PFSK-1 (cell line): ENCODE results near the gene PCSK5.

Experiments used
- POLR2AphosphoS5 ChIP-seq: IDR thresholded peaks from 2 replicates; pipeline ENCODE4 v1.6.1; 2012; ENCODE audit warnings: low read depth, mild to moderate bottlenecking, control low read depth, low read length, moderate library complexity
- TF ChIP-seq, protein P1 (sequence below), 2 experiments: IDR thresholded peaks; 2 replicates each; pipeline versions ENCODE4 v1.6.1 to v1.8.0; 2011 to 2012; ENCODE audit warnings: low read depth in 2 of 2, low read length in 2 of 2, control low read depth in 1 of 2, inconsistent platforms in 1 of 2, mild to moderate bottlenecking in 1 of 2, moderate library complexity in 1 of 2; ENCODE audit not compliant: insufficient read depth in 1 of 2

DNA sequence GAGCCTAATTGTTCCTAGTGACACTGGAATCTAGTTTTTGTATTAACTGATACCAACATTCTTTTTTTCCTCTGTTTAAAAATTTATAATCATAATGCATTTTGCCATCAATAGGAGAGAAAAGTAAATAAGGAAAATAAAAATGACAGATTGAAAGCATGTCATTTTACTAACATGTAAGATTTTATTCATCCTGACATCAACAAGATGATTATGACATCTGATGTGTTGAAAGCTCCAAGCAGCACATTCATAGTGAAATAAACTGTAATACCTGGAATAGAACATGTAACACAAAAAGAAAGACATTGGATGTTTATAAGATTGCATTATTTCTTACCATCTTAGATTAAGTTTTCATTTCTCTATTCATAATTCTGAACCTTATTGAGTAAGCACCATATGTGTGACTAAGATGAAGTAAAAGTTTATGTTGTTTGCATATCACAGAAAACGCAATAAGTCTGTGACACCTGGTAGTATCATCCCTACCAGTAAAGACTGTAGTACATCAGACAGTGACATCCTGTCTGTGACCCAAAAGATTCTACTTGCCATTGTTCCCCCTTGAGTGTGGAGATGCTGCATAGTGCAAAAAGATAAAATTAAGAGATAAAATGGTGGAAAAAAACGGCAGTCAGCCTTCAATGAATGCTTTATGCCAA lies 225.6 kb downstream of the PCSK5 start:
- TF ChIP-seq, protein P1, sequence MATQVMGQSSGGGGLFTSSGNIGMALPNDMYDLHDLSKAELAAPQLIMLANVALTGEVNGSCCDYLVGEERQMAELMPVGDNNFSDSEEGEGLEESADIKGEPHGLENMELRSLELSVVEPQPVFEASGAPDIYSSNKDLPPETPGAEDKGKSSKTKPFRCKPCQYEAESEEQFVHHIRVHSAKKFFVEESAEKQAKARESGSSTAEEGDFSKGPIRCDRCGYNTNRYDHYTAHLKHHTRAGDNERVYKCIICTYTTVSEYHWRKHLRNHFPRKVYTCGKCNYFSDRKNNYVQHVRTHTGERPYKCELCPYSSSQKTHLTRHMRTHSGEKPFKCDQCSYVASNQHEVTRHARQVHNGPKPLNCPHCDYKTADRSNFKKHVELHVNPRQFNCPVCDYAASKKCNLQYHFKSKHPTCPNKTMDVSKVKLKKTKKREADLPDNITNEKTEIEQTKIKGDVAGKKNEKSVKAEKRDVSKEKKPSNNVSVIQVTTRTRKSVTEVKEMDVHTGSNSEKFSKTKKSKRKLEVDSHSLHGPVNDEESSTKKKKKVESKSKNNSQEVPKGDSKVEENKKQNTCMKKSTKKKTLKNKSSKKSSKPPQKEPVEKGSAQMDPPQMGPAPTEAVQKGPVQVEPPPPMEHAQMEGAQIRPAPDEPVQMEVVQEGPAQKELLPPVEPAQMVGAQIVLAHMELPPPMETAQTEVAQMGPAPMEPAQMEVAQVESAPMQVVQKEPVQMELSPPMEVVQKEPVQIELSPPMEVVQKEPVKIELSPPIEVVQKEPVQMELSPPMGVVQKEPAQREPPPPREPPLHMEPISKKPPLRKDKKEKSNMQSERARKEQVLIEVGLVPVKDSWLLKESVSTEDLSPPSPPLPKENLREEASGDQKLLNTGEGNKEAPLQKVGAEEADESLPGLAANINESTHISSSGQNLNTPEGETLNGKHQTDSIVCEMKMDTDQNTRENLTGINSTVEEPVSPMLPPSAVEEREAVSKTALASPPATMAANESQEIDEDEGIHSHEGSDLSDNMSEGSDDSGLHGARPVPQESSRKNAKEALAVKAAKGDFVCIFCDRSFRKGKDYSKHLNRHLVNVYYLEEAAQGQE (IDR thresholded peaks at IDR 0.05; ENCODE audit: insufficient read depth in 1 of 2, low read depth in 2 of 2, low read length in 2 of 2), result no peak
- TF ChIP-seq POLR2AphosphoS5, result no peak
